AG04450 (cell line): ENCODE data around the gene RNF135. TPM values are rescaled to one million over a fixed set of nuclear protein-coding genes. Genes with fewer than 3 reads are reported as not detected.
"Not testable (repeated sequence)": the region's sequence is repeated elsewhere in the genome, so short reads cannot be mapped to it uniquely, and the experiment has no call there.

Experiments used
- CTCF ChIA-PET: fragments of 300-600, 350-600 bp; formaldehyde crosslinking; extraction: SDS; loops from one replicate; lab custom pipeline; 2022; ENCODE audit warnings: antibody characterized with exemption, inconsistent platforms; lab: Charles Lee
- POLR2A ChIA-PET: fragments of 350-600 bp; formaldehyde crosslinking; extraction: SDS; loops from one replicate; lab custom pipeline; 2021; ENCODE audit warnings: antibody characterized with exemption, inconsistent platforms; lab: Yijun Ruan, JAX
- DNase-seq: peaks from one replicate; pipeline ENCODE4 v3.0.0-alpha.2; 2011; ENCODE audit warnings: low read depth, low spot score
- H3K27ac ChIP-seq: one replicate; pipeline ENCODE4 v1.5.1; 2012; ENCODE audit warnings: low read depth, low read length, control low read depth
- H3K27me3 ChIP-seq: one replicate; pipeline ENCODE4 v1.6.0; 2012; ENCODE audit warnings: low read length; ENCODE audit not compliant: control insufficient read depth, insufficient read depth
- H3K4me3 ChIP-seq: 2 replicates; pipeline ENCODE4 v1.5.1; 2011; ENCODE audit warnings: mild to moderate bottlenecking, low read depth, low read length, control low read depth
- H3K9me3 ChIP-seq: 2 replicates; pipeline ENCODE4 v1.5.1; 2012; ENCODE audit warnings: low read length; ENCODE audit not compliant: control insufficient read depth, insufficient read depth
- CTCF ChIP-seq: IDR thresholded peaks from 2 replicates; pipeline ENCODE4 v1.5.1; 2011; ENCODE audit warnings: low read depth, low read length, control low read depth, inconsistent platforms
- polyA plus RNA-seq: library from polyadenylated mRNA; depleted of rRNA; stranded (reverse); fragments of >200 nt; gene quantifications from 2 replicates; pipeline ENCODE4 v1.2.3, GENCODE V29; 2011

RNF135 gene
- polyA plus RNA-seq, 1 experiment: 15.9 TPM

- POLR2A ChIA-PET: interaction anchor here (0.6 to 1.3 kb wide), 5 partner anchors 14 to 135 kb away, joined by 3 to 6 read pairs (median 3); no protein-coding TSS in a partner anchor
- CTCF ChIA-PET: interaction anchor here (0.5 to 1.9 kb wide), 9 partner anchors 11 to 884 kb away, joined by 3 to 10 read pairs (median 3); no protein-coding TSS in a partner anchor
- DNase-seq: no peak
Observed at GRCh38 chr17:30969989-30970830, 629 bp upstream of the RNF135 start.

GRCh38 chr17:30975042-30975820 lies 4.4 kb downstream of the RNF135 start:
- no peaks in the 10 kb centered on the region for H3K27me3 ChIP-seq

More at GRCh38 chr17:30969989-30970830, 629 bp upstream of the RNF135 start:
- Histone ChIP-seq H3K4me3 (peak overlapping the region; percentile 71), H3K9me3 (peaks cover 4% of the 10 kb centered on the region; the same call in 1 of the 2 replicates), H3K27ac (peak overlapping the region; percentile 77), H3K27me3 (no peaks in the 10 kb centered on the region)
- TF ChIP-seq CTCF: peak; percentile 56

GRCh38 chr17:30979919-30980318 lies 9.1 kb downstream of the RNF135 start:
- DNase-seq, POLR2A ChIA-PET, H3K27me3 ChIP-seq, H3K4me3 ChIP-seq, CTCF ChIA-PET, H3K9me3 ChIP-seq, H3K27ac ChIP-seq: not testable (repeated sequence)

More at GRCh38 chr17:30975042-30975820, 4.4 kb downstream of the RNF135 start:
- no peak overlapping the region for H3K4me3 ChIP-seq
- H3K27ac ChIP-seq: no peak overlapping the region
- TF ChIP-seq CTCF: no peak
- ChIA-PET CTCF (no interaction called here), POLR2A (no interaction called here)
- peaks cover 4% of the 10 kb centered on the region; the same call in 1 of the 2 replicates for H3K9me3 ChIP-seq
- DNase-seq: no peak

- H3K27me3 ChIP-seq: no peaks in the 10 kb centered on the region
- DNase-seq: no peak
- ChIA-PET POLR2A (no interaction called here), CTCF (no interaction called here)
- H3K27ac ChIP-seq: no peak overlapping the region
- no peak overlapping the region for H3K4me3 ChIP-seq
- TF ChIP-seq CTCF: no peak
- no peaks in the 10 kb centered on the region for H3K9me3 ChIP-seq
Observed at GRCh38 chr17:30981531-30982519, 11.0 kb downstream of the RNF135 start.

GRCh38 chr17:30982855-30983254 lies 12.0 kb downstream of the RNF135 start:
- Histone ChIP-seq H3K27me3 (no peaks in the 10 kb centered on the region), H3K9me3 (no peaks in the 10 kb centered on the region), H3K4me3 (no peak overlapping the region), H3K27ac (no peak overlapping the region)
- no peak for TF ChIP-seq CTCF
- ChIA-PET CTCF (no interaction called here), POLR2A (no interaction called here)
- no peak for DNase-seq
